HCT116 (cell line): ENCODE results near the gene RRAS2.

ENCODE experiments used
- CEBPB ChIP-seq: IDR thresholded peaks from 2 replicates; pipeline ENCODE4 v1.6.1; 2012; ENCODE audit warnings: low read depth
- CTCF ChIP-seq, 3 experiments: fragments of 200-600 bp in 1 of 3; sonication (generic) in 1 of 3; IDR thresholded peaks in 2 of 3; conservative IDR thresholded peaks in 1 of 3; 2 replicates each; pipeline ENCODE4 v1.5.1; 2012 to 2017; ENCODE audit warnings: low read depth in 2 of 3, low read length in 2 of 3, antibody characterized with exemption in 1 of 3, borderline replicate concordance in 1 of 3, control low read depth in 1 of 3, mild to moderate bottlenecking in 1 of 3, mixed read lengths in 1 of 3, mixed run types in 1 of 3, moderate library complexity in 1 of 3; ENCODE audit not compliant: insufficient read depth in 1 of 3
- ELF1 ChIP-seq: IDR thresholded peaks from 2 replicates; pipeline ENCODE4 v1.6.1; 2012; ENCODE audit warnings: low read depth, borderline replicate concordance
- EZH2 ChIP-seq: fragments of 200-600 bp; sonication (generic); IDR thresholded peaks from 2 replicates; pipeline ENCODE4 v1.6.1; 2017; ENCODE audit warnings: antibody characterized with exemption, mixed run types
- EZH2phosphoT487 ChIP-seq: fragments of 200-600 bp; IDR thresholded peaks from 2 replicates; pipeline ENCODE4 v1.6.1; 2018; ENCODE audit warnings: antibody characterized with exemption, borderline replicate concordance
- MAX ChIP-seq: IDR thresholded peaks from 2 replicates; pipeline ENCODE4 v1.6.1; 2012
- POLR2A ChIP-seq: IDR thresholded peaks from 2 replicates; pipeline ENCODE4 v1.7.0; 2011; ENCODE audit warnings: borderline replicate concordance; ENCODE audit not compliant: insufficient read depth, insufficient read length; ENCODE audit errors: extremely low read depth
- POLR2AphosphoS5 ChIP-seq: IDR thresholded peaks from 2 replicates; pipeline ENCODE4 v1.6.1; 2011; ENCODE audit warnings: mild to moderate bottlenecking, low read depth, low read length, moderate library complexity
- REST ChIP-seq: IDR thresholded peaks from 2 replicates; pipeline ENCODE4 v1.6.1; 2012; ENCODE audit warnings: low read depth
- SIN3A ChIP-seq: IDR thresholded peaks from 2 replicates; pipeline ENCODE4 v1.6.1; 2012; ENCODE audit warnings: low read depth
- SP1 ChIP-seq: IDR thresholded peaks from 2 replicates; pipeline ENCODE4 v1.6.1; 2012; ENCODE audit warnings: low read depth
- YY1 ChIP-seq: IDR thresholded peaks from 2 replicates; pipeline ENCODE4 v1.6.1; 2011; ENCODE audit warnings: low read length, low read depth, moderate library complexity, mild to moderate bottlenecking; ENCODE audit not compliant: insufficient replicate concordance; ENCODE audit errors: extremely low read depth
- ZNF274 ChIP-seq: fragments of 200-500 bp; sonication (Bioruptor generic); IDR thresholded peaks from 2 replicates; pipeline ENCODE4 v1.6.1; 2014; ENCODE audit warnings: mild to moderate bottlenecking, low read depth, low read length, inconsistent platforms

GRCh38 chr11:14254533-14255237, 104.3 kb downstream of the RRAS2 start:
- TF ChIP-seq POLR2A (no peak), REST (no peak), CTCF (IDR thresholded peaks at IDR 0.05 in 2 of 3, conservative IDR thresholded peaks at IDR 0.05 in 1 of 3; ENCODE audit: borderline replicate concordance in 1 of 3, insufficient read depth in 1 of 3, low read depth in 2 of 3, low read length in 2 of 3) (no peak), ZNF274 (no peak), POLR2AphosphoS5 (no peak), ELF1 (no peak), CEBPB (no peak), SP1 (no peak), EZH2 (no peak), YY1 (no peak), SIN3A (no peak), EZH2phosphoT487 (no peak), MAX (no peak)
